Measurements from ENCODE around the gene JAM3. TPM values are rescaled to one million over a fixed set of nuclear protein-coding genes. Genes with fewer than 3 reads are reported as not detected.

JAM3 gene
- total RNA-seq, 1 donor, result 57.5 TPM

- TF ChIP-seq CTCF (IDR thresholded peaks at IDR 0.05; ENCODE audit: extremely low read depth, low read depth, low read length), result no peak
- no peak for DNase-seq (ENCODE audit: insufficient read length, low spot score, missing footprints)
- Histone ChIP-seq H4K20me1 (ENCODE audit: insufficient read depth, low read length) (no peaks in the 10 kb centered on the region), H3K79me2 (ENCODE audit: insufficient read depth, low read length) (no peaks in the 10 kb centered on the region), H3K4me1 (ENCODE audit: insufficient read depth, low read length) (peaks cover 6% of the 10 kb centered on the region), H3K4me3 (ENCODE audit: insufficient read depth, low read length) (no peak overlapping the region), H3K27me3 (ENCODE audit: insufficient read depth, low read length) (peaks cover 41% of the 10 kb centered on the region), H2AFZ (ENCODE audit: low read length) (peak overlapping the region; percentile 35), H3K4me2 (ENCODE audit: insufficient read depth, low read length) (no peak overlapping the region), H3K27ac (ENCODE audit: low read depth, low read length) (no peak overlapping the region), H3K9me3 (ENCODE audit: low read depth, low read length) (no peaks in the 10 kb centered on the region), H3K36me3 (ENCODE audit: insufficient read depth, low read length) (no peaks in the 10 kb centered on the region)
These were observed 36.3 kb upstream of the JAM3 start for GRCh38 chr11:134032501-134033091.

GRCh38 chr11:134033276-134033675 lies 35.6 kb upstream of the JAM3 start:
- Histone ChIP-seq H3K4me2 (ENCODE audit: insufficient read depth, low read length) (peak overlapping the region; percentile 78), H3K36me3 (ENCODE audit: insufficient read depth, low read length) (no peaks in the 10 kb centered on the region), H3K4me3 (ENCODE audit: insufficient read depth, low read length) (peak overlapping the region; percentile 41), H3K27ac (ENCODE audit: low read depth, low read length) (no peak overlapping the region), H4K20me1 (ENCODE audit: insufficient read depth, low read length) (no peaks in the 10 kb centered on the region), H3K79me2 (ENCODE audit: insufficient read depth, low read length) (no peaks in the 10 kb centered on the region), H2AFZ (ENCODE audit: low read length) (peak overlapping the region; percentile 87), H3K4me1 (ENCODE audit: insufficient read depth, low read length) (peaks cover 12% of the 10 kb centered on the region), H3K9me3 (ENCODE audit: low read depth, low read length) (no peaks in the 10 kb centered on the region), H3K27me3 (ENCODE audit: insufficient read depth, low read length) (peaks cover 40% of the 10 kb centered on the region)
- no peak for TF ChIP-seq CTCF (IDR thresholded peaks at IDR 0.05; ENCODE audit: extremely low read depth, low read depth, low read length)
- DNase-seq (ENCODE audit: insufficient read length, low spot score, missing footprints), result no peak

- Histone ChIP-seq H3K27ac (ENCODE audit: low read depth, low read length) (no peak overlapping the region), H3K36me3 (ENCODE audit: insufficient read depth, low read length) (no peaks in the 10 kb centered on the region), H3K4me3 (ENCODE audit: insufficient read depth, low read length) (peak overlapping the region; percentile 41), H3K79me2 (ENCODE audit: insufficient read depth, low read length) (no peaks in the 10 kb centered on the region), H3K9me3 (ENCODE audit: low read depth, low read length) (no peaks in the 10 kb centered on the region), H4K20me1 (ENCODE audit: insufficient read depth, low read length) (no peaks in the 10 kb centered on the region), H3K4me1 (ENCODE audit: insufficient read depth, low read length) (peaks cover 12% of the 10 kb centered on the region), H2AFZ (ENCODE audit: low read length) (peak overlapping the region; percentile 87), H3K27me3 (ENCODE audit: insufficient read depth, low read length) (peaks cover 37% of the 10 kb centered on the region), H3K4me2 (ENCODE audit: insufficient read depth, low read length) (peak overlapping the region; percentile 78)
- no peak for TF ChIP-seq CTCF (IDR thresholded peaks at IDR 0.05; ENCODE audit: extremely low read depth, low read depth, low read length)
- DNase-seq (ENCODE audit: insufficient read length, low spot score, missing footprints), result peak; percentile 99
These were observed 35.0 kb upstream of the JAM3 start for GRCh38 chr11:134033696-134034491.

Measured in osteoblast (primary cell).